HG03060 (cell line): ENCODE measurements around the gene UPP1.
"Not testable (repeated sequence)": the region's sequence is repeated elsewhere in the genome, so short reads cannot be mapped to it uniquely, and the experiment has no call there.

ENCODE experiments used
- ATAC-seq: cut with Tn5 transposase; IDR thresholded peaks from one replicate; pipeline ENCODE4 v1.9.1; 2021; ENCODE audit warnings: low read depth, moderate number of reproducible peaks; ENCODE audit not compliant: unreplicated experiment

UPP1 gene

GRCh38 chr7:48109848-48110663, 21.0 kb downstream of the UPP1 start:
- ATAC-seq, result no peak

DNA sequence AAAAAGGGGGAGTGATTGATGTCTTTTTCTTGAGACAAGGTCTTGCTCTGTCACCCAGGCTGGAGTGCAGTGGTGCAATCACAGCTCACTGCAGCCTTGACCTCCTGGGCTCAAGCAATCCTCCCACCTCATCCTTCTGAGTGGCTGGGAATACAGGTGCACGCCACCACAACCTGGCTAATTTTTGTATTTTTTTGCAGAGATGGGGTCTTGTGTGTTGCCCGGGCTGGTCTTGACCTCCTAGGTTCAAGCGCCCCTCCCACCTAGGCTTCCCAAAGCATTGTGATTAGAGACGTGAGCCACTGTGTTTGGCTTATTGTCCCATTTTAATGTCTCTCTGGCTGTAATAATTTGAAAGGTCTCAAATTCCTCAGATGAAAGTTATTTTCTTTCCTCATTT, 21.8 kb downstream of the UPP1 start:
- no peak for ATAC-seq

- no peak for ATAC-seq
These were observed 22.5 kb downstream of the UPP1 start for GRCh38 chr7:48111596-48111995.

- ATAC-seq, result no peak
These were observed 23.5 kb downstream of the UPP1 start for GRCh38 chr7:48112401-48113165.

DNA sequence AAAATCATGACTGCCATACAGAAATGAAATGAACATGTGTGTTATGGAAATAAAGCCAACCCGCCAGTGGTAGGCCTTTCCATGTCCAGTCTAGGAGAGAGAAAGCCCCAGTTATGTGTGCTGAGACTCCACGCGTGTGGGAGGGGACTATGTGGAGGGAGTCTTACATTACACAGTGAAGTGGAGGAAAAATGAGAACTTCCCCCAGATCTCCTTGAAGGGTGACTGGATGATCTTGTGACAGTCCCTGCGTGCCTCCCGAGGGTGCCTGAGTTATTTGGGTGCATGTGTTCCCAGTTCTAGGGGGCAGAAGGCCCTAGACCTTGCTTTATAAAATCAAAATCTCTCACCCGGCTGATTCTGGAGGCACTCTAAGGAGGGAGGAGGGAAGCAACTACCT, 24.2 kb downstream of the UPP1 start:
- no peak for ATAC-seq

DNA sequence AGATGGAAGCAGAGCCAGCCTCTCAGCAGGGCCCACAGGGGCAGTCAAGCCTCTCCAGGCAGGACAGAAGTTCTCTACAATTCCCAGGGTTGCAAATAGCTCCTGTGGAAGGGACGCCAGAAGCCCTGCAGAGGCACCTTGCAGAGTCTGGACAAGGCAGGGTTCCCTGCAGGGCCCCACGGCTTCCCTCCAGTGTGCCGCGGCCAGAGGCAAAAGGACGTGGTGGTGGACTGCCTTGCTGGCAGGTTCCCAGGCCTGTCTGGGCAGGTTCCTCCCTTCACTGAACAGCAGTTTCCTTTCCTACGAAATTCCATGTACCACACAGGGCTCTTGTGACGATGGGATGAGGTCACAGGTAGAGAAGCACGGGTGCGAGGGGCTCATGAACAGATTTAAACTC, 25.1 kb downstream of the UPP1 start:
- ATAC-seq, result no peak

DNA sequence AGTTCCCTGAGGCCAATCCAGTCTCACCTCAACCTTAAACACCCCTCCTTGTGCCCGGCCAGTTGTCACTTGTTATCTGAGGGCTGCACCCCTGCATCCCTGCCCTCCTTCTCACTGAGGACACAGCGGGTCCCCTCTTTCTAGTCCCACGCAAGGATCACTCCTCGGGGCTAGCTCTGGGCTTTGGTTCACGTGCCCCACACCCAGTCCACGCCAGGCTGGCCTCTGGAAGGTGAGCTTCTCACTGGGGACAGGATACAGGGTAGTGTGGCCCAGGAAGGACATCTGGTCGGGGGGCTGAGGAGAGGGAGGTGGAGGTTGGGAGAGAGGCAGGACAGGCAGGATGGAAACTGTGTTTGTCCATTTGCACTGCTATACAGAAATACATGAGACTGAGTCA, 25.5 kb downstream of the UPP1 start:
- ATAC-seq, result no peak

DNA sequence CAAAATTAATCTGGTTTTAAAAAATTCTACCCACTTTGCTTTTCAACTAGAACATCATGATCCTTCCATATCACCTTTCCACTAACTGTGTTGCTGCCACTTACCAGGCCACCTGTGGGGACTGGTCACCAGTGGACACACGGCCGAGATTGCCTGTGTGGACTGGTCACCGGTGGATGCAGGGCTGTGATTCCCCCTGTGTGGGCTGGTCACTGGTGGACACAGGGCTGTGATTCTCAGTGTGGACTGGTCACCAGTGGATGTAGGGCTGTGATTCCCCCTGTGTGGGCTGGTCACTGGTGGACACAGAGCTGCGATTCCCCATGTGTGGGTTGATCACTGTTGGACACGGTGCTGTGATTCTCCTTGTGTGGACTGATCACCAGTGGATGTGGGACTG, 27.0 kb downstream of the UPP1 start:
- no peak for ATAC-seq

GRCh38 chr7:48118041-48118440, 29.0 kb downstream of the UPP1 start:
- no peak for ATAC-seq

DNA sequence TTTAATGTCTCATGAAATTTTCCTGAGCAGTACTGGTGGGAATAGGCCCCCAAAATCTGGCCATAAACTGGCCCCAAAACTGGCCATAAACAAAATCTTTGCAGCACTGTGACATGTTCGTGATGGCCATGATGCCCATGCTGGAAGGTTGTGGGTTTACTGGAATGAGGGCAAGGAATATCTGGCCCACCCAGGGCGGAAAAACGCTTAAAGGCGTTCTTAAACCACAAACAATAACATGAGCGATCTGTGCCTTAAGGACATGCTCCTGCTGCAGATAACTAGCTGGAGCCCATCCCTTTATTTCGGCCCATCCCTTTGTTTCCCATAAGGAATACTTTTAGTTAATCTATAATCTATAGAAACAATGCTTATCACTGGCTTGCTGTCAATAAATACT, 31.5 kb downstream of the UPP1 start:
- not testable (repeated sequence) for ATAC-seq

- no peak for ATAC-seq
These were observed 37.0 kb downstream of the UPP1 start for GRCh38 chr7:48126037-48126436.

DNA sequence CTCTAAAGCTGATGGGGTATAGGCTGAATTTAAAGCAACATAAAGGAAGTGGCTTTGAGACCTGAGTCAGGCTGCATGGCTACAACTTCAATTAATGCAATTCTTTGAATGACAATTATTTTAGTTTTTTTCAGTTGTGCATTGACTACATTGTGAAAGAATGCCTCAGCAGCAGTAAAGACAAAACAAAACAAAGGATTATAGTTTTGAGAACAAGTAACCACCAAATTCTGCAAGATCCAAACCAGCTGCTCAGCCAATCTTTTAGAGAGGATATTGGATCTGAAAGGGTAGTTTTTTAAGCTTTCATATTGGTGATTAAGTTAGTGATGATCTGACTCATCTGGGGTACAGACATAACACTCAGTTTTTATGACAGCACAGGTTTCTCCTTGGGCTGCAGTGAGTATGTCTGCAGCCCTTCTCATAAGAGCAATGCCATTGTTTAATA, 41.6 kb downstream of the UPP1 start:
- ATAC-seq, result no peak

DNA sequence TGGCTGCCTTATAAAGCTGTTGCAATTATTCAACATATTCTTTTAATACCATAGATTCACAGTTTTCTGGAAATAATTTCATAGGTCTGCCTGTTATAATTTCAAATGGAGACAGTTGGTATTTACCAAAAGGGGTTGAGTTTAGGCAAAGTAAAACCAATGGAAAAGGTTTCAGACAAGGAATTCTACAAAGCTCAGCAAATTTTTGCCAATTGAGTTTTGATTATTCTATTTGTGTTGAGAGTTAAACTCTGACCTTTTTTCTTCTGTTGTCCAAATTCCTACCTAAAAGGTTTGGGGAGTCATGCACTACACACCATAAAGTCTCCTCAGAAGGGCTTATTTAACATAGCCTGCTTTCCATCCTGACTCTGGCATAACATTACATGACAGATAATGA, 43.7 kb downstream of the UPP1 start:
- no peak for ATAC-seq

DNA sequence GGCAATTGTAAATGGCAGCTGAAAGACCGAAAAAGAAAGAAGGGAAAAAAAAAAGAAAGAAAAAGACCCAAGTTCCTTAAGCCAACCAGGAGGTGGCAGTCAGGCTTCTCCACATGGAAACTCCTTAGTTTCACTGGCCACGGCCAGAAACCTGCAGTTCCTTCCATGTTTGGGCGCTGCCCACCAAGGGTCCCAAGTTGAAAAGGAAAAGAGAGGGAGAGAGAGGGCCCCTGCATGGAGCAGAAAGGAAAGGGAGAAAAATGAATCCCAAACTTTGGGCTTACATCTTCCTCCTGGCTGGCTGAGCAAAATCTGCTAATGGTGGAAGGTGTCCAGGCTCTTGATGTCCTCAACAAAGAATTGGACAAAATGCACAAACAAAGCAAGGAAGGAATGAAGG, 50.4 kb downstream of the UPP1 start:
- no peak for ATAC-seq

- ATAC-seq, result no peak
These were observed 51.1 kb downstream of the UPP1 start for GRCh38 chr7:48140001-48140681.

DNA sequence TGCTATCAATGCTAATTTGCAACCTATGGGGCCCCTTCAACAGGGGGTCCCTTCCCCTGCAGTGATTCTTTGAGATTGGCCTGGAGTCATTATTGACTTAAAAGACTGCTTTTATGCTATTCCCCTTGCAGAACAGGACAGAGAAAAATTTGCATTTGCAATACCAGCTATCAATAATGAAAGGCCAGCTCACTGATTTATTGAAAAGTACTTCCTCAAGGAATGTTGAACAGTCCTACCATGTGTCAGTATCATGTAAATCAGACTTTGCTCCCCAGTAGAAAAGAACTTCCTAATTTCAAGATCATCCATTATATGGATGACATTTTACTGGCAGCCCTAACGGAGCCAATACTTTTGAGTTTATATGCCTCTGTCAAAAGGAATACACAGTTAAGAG, 52.5 kb downstream of the UPP1 start:
- ATAC-seq, result no peak

GRCh38 chr7:48144291-48144768, 55.3 kb downstream of the UPP1 start:
- no peak for ATAC-seq

- no peak for ATAC-seq
These were observed 58.1 kb downstream of the UPP1 start for GRCh38 chr7:48147078-48147591.

DNA sequence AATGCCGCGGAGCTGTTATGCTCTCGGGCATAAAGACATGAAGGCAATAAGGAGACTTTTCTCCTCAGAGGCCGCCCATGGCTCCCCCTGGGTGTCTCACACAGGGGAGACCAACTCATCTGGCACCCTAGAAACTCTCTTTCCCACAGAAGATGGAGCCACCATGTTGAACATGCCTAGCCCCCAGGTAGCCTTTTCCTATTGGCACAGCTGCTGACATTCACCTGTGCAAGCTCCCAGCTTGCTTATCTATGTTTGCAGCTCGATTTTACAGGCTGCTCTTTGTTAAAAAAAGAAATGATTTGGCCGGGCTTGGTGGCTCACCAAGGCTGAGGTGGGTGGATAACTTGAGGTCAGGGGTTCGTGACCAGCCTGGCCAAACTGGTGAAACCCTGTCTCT, 58.6 kb downstream of the UPP1 start:
- ATAC-seq, result not testable (repeated sequence)

DNA sequence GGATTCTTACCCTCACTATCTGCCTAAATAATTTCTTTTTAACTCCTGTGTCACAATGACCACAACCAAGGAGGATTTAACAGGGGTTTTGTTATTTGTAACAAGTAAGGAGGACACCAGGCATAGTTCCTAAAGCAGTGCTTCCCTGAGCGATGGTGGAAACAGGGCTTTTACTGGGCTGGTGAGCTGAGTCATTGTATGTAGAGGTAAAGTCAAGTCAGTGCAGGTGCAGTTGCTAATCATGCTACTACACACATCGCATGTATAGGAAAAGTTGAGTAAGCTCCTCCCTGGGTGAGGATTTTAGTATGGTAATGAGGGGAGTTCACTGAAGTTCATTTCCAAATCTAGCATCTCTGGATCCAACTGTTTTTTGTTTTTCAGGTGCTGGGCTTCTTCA, 59.2 kb downstream of the UPP1 start:
- ATAC-seq, result no peak

DNA sequence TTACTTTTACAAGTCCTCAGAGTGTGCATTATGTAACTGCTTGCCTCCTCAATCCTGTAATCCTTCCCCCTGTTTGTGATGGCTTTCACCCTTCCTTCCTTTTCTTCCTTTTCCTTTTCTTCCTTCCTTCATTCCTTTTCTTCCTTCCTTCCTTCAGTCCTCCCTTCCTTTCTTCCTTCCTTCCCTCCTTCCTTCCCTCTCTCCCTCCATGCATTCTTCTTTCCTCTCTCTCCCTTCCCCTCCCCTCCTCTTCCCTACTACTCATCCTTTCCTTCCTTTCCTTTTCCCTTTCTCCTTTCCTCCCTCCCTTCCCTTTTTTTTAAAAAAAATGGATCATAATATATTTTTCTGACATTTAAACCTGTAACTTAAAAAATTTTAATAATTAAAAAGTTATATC, 60.0 kb downstream of the UPP1 start:
- ATAC-seq, result no peak
